GM12892 (cell line): ENCODE measurements around the gene TRPV5.

Source experiments
- DNase-seq: peaks from one replicate; pipeline ENCODE4 v3.0.0; 2011; ENCODE audit not compliant: insufficient read length
- FAIRE-seq: peaks from 2 replicates; lab custom pipeline; 2011; peaks lifted over from hg19 to GRCh38; lab: Jason Lieb, UNC
- POLR2A ChIP-seq: IDR thresholded peaks from 2 replicates; pipeline ENCODE4 v1.6.1; 2011; ENCODE audit warnings: low read depth, low read length, control low read depth
- POLR2AphosphoS5 ChIP-seq: IDR thresholded peaks from 2 replicates; pipeline ENCODE4 v1.6.1; 2011; ENCODE audit warnings: low read depth, low read length, control low read depth
- TAF1 ChIP-seq: IDR thresholded peaks from 2 replicates; pipeline ENCODE4 v1.6.1; 2011; ENCODE audit warnings: low read depth, mild to moderate bottlenecking, control low read depth, low read length, borderline replicate concordance

The TRPV5 gene

DNA sequence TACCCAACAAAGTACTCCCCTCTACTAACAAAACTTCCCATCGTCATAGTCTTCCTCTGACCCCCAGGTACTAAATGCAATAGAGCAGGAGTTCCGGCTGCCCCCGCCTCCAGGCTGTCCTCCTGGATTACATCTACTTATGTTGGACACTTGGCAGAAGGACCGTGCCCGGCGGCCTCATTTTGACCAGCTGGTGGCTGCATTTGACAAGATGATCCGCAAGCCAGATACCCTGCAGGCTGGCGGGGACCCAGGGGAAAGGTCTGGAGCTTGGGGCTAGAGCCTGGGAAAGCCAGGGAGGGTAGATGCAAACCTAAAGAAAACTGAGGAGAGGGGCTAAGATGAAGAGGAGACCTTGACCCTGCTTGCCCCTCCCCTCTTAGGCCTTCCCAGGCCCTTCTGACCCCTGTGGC, 63.4 kb downstream of the TRPV5 start:
- FAIRE-seq (no peak), DNase-seq (no peak)
- no peak for TF ChIP-seq POLR2AphosphoS5
- no peak for TF ChIP-seq POLR2A
- no peak for TF ChIP-seq TAF1

DNA sequence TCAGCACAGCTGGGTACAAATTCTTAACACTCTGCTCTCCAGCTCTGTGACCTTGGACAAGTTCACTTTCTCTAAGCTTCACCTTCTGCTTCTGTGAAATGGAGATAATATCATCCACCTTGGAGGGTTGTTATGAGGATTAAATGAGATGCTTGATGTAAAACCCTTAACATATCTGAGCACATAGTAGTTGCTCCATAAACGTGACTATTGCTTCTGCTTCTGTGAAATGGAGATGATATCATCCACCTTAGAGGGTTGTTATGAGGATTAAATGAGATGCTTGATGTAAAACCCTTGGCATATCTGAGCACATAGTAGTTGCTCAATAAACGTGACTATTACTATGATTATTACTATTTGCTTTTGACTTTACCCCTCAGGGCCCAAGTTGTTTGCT, 64.1 kb downstream of the TRPV5 start:
- FAIRE-seq (no peak), DNase-seq (no peak)
- no peak for TF ChIP-seq POLR2AphosphoS5
- TF ChIP-seq POLR2A: no peak
- TF ChIP-seq TAF1: no peak

DNA sequence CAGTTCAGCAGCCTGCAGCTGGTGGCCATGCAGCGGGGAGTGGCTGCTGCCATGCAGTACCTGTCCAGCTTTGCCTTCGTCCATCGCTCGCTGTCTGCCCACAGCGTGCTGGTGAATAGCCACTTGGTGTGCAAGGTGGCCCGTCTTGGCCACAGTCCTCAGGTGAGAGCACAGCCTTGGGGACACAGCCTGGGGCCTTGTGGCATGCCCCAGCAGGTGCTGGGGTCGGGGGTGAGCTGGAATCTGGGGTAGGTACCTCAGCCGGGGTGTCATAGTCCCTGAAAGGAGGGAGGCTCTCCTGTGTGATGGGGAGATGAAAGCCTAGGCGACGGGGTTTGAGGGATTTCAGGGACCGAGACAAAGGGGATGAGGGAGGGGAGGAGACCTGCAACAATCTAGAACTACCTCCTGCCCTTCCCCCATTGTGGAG, 64.5 kb downstream of the TRPV5 start:
- TF ChIP-seq POLR2AphosphoS5 (no peak), TAF1 (no peak), POLR2A (no peak)
- FAIRE-seq (no peak), DNase-seq (no peak)

DNA sequence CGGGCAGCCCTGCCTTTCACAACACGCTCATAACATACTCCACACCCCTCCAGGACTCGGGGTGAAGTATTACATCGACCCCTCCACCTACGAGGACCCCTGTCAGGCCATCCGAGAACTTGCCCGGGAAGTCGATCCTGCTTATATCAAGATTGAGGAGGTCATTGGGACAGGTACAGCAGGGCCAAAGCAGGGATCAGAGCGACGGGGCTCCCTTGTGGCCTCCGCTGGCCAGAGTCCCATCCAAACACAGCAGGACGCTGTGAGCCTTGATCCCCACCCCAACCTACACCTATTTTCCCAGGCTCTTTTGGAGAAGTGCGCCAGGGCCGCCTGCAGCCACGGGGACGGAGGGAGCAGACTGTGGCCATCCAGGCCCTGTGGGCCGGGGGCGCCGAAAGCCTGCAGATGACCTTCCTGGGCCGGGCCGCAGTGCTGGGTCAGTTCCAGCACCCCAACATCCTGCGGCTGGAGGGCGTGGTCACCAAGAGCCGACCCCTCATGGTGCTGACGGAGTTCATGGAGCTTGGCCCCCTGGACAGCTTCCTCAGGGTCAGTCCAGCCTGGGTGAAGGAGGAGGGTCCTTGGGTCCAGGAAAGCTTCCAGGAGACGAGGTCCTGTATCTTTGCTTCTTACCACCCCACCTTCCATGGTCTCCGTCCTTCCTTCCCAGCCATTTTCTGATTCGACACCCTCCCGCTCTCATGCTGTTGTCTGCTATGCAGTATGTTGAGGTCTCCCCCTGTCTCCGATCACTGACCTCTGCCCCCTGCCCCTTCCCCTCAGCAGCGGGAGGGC, 65.2 kb downstream of the TRPV5 start:
- no peak for DNase-seq
- no peak for TF ChIP-seq TAF1
- FAIRE-seq: no peak

DNA sequence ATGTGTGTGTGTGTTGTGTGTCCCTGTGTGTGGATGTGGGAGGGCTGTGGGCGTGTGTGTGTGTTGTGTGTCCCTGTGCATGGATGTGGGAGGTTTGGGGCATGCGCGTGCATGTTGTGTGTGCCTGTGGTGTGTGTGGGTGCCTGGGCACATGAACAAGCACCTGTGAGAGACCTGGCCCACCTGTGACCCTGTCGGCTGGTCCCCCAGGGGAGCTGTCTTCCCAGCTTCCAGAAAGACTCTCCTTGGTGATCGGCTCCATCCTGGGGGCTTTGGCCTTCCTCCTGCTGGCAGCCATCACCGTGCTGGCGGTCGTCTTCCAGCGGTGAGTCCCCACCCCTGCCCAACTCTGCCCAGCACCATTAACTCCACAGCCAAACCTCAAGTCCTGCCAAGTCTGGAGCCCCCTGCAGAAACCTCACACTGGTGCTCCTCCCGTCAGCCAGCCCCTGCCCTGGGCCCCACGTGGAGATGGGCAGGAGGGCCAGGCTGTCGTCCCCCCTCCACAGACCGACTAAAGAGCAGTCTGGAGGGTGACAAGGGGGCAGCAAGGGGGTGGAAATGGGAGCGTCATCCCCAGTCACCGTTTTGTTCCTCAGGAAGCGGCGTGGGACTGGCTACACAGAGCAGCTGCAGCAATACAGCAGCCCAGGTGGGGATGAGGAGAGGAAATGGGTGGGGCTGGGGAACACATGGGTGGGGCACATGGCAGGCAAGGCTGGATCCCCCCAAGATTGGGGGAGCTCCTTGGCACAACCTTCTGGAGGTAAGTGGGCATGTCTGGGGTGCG, 66.0 kb downstream of the TRPV5 start:
- TF ChIP-seq TAF1 (no peak), POLR2AphosphoS5 (no peak), POLR2A (no peak)
- no peak for DNase-seq
- no peak for FAIRE-seq

DNA sequence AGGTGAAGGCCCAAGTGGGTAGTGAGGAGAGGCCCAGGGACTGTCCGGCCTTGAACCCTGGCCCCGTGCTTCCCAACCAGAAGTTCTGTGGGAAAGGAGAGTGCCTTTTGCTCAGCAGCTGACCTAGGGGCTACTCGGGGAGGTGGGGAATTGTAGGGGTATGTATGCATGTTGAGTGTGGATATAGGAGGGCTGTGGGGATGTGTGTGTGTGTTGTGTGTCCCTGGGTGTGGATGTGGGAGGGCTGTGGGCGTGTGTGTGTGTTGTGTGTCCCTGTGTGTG, 66.5 kb downstream of the TRPV5 start:
- DNase-seq (no peak), FAIRE-seq (no peak)
- no peak for TF ChIP-seq POLR2AphosphoS5
- no peak for TF ChIP-seq TAF1
- TF ChIP-seq POLR2A: no peak

DNA sequence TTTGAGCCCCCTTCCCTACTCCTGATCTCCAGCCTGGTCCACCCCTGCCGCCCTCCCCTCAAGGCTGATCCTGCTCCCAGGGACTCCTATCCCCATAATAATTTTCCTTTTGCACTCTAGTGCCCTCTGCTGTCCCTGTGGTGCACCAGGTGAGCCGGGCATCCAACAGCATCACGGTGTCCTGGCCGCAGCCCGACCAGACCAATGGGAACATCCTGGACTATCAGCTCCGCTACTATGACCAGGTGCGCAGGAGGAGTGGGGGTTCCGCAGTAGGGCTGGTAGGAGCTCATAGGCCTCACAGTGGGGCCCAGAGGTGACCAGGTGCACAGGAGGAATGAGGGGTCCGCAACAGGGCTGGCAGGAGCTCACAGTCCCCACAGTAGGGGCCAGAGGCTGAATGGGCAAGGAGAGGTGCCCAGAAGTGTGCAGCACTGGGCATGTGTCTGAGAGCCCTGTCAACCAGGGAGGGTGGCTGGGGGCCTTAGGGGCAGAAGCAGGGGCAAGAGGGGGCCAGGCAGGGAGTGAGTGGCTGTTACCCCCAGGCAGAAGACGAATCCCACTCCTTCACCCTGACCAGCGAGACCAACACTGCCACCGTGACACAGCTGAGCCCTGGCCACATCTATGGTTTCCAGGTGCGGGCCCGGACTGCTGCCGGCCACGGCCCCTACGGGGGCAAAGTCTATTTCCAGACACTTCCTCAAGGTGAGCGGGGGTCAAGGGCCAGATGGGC, 67.0 kb downstream of the TRPV5 start:
- FAIRE-seq (no peak), DNase-seq (no peak)
- TF ChIP-seq POLR2A (no peak), POLR2AphosphoS5 (no peak)

DNA sequence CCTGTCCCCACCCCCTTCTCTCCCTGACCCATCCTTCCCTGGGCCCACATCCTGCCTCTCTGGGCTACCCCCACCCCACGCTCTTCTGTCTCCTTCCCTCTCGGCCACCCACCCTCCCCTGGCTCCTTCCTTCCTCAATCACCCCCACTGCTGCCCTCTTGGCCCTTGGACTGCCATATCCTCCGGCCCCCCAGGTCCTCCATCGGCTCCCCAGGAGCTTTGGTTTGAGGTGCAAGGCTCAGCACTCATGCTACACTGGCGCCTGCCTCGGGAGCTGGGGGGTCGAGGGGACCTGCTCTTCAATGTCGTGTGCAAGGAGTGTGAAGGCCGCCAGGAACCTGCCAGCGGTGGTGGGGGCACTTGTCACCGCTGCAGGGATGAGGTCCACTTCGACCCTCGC, 67.8 kb downstream of the TRPV5 start:
- TF ChIP-seq TAF1 (no peak), POLR2AphosphoS5 (no peak), POLR2A (no peak)
- FAIRE-seq (no peak), DNase-seq (no peak)

DNA sequence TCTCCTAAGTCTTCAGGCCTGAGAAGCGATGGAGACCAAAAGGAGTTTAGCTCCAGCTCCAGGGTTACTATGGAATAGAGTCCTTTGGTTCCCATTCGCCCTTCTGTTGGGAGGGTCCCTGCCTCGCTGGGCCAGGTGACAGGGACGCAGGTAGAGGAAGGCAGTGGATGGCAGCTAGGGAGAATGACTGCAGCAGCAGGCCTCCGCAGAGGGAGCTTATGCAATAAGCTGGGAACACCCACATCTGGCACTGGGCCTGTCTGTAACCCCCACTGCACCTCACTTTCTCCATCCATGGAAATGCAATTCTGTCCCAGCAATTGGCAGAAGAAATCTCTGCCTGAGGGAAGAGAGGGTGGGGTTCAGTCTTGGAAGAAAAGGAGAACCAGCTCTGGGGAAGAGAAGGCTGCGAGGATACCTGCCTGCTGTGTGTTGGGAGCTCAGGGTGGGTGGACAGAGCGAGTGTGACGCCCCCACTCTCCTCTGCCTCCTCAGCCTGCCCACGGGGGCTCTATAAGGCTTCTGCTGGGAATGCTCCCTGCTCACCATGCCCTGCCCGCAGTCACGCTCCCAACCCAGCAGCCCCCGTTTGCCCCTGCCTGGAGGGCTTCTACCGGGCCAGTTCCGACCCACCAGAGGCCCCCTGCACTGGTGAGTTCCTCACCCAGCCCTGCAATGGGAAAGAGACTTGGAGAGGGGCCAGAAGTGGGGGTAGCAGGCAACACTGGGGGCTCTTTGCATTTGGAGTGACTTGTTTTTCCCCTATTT, 68.4 kb downstream of the TRPV5 start:
- DNase-seq: no peak
- FAIRE-seq: no peak
- no peak for TF ChIP-seq POLR2A
- TF ChIP-seq POLR2AphosphoS5: no peak
- TF ChIP-seq TAF1: no peak

DNA sequence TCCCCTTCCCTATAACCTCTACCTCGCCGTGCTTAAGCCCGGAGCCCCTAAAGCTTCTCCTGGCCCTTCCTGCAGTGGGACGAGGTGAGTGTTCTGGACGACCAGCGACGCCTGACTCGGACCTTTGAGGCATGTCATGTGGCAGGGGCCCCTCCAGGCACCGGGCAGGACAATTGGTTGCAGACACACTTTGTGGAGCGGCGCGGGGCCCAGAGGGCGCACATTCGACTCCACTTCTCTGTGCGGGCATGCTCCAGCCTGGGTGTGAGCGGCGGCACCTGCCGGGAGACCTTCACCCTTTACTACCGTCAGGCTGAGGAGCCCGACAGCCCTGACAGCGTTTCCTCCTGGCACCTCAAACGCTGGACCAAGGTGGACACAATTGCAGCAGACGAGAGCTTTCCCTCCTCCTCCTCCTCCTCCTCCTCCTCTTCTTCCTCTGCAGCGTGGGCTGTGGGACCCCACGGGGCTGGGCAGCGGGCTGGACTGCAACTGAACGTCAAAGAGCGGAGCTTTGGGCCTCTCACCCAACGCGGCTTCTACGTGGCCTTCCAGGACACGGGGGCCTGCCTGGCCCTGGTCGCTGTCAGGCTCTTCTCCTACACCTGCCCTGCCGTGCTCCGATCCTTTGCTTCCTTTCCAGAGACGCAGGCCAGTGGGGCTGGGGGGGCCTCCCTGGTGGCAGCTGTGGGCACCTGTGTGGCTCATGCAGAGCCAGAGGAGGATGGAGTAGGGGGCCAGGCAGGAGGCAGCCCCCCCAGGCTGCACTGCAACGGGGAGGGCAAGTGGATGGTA, 69.5 kb downstream of the TRPV5 start:
- no peak for TF ChIP-seq POLR2A
- no peak for TF ChIP-seq POLR2AphosphoS5
- TF ChIP-seq TAF1: no peak
- no peak for FAIRE-seq
- no peak for DNase-seq
